ENCODE data around the gene CKAP2L. TPM values are rescaled to one million over a fixed set of nuclear protein-coding genes. Genes with fewer than 3 reads are reported as not detected.

The CKAP2L gene
- total RNA-seq, 1 donor from 2014 or later, result 2.4 TPM

DNA sequence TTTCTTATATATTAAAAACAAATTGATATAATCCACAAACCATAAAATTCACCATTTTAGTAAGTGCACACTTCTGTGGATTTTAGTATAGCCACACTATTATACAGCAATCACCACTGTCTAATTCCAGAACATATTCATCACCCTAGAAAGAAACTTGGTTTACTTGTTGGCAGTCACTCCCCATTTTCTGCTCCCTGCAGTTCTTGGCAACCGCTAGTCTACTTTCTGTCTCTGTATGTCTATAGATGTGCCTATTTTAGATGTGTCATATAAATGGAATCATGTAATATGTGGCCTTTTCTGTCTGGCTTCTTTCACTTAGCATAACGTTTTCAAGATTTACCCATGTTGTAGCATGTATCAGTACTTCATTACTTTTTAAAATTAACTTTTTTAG lies 5.7 kb downstream of the CKAP2L start:
- no peak for DNase-seq

DNA sequence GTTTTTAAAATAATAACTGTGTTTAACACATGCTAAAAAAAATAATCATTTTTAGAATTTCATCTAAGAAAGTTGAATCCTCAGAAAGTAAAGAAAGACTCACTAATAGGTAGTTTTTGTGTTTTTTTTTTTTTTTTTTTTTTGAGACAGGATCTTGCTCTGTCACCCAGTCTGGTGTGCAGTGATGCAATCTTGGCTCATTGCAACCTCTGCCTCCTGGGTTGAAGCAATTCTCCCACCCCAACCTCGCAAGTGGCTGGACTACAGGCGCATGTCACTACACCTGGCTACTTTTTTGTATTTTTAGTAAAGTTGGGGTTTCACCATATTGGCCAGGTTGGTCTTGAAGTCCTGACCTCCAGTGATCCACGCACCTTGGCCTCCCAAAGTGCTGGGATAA lies 7.1 kb downstream of the CKAP2L start:
- no peak for DNase-seq

DNA sequence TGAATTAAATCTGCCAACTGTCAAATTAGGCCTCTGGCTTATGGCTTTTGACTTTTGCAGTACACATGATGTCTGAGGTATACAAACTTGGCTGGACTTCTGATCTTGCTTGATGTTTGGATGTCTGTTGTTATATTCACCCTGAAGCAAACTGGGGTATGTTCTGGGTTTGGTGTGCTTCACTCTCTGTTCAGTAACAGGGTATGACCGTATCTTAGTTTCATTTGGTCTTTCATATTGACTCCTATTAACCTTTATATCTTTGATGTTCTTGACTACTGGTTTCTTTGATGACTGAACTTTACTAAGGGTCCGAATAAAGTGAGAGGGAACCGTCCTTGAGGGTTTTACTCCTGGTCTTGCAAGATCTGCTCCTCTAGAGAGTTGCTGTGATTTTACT lies 8.2 kb downstream of the CKAP2L start:
- DNase-seq, result no peak

DNA sequence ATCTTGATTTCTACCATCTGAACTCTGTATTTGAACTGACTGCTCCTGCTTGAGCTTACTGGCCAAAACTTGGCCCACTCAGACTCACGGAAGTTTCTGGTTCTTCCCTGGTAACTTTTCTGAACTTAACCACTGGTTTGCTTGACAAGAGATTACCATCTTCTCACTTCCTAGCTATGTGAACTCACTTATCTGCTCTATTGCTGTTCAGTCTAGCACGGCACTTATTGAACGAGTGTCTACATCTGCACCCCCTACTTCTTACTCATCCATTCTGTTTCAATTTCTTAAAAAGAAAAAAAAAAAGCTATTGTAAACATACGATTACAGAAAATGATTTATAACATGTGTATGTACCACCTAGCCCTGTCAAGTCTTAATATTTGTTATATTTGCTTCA lies 9.0 kb downstream of the CKAP2L start:
- DNase-seq, result no peak

DNA sequence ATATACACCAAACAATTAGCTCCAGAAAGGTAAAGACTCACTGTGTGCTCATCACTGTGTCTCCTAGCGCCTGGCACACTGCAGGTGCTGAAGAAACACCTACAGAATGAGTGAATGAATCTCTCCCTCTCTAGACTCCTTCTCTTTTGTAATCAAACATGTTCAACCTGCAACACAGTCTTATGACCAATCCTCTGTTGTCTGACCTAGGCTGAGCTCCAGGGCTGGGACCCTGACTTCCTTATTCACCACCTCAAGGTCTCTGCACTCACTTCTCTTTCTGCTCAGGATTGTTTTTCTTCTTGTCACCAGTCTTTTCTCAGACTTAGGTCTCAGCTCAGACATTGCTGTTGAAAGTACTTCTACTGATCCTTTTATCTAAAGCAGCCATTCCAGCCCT lies 9.8 kb downstream of the CKAP2L start:
- DNase-seq, result no peak

DNA sequence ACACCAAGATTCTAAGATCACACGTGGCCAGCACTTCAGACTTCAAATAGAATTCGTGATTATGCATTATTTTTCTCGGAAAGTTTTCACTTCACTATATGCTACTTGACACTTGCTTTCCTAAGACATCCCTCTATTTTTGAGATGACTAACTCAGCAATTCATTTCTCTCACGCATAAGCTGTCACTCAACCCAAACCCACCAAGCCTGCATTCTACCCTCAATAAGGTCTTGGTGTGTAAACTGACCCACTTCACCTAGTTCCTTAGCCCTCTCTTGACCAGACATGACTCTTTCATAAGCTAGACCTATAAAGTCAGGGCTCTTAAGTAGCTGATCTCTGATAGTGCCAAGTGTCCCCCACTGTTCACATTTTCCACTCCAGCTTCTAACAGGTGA lies 11.7 kb downstream of the CKAP2L start:
- DNase-seq, result no peak

DNA sequence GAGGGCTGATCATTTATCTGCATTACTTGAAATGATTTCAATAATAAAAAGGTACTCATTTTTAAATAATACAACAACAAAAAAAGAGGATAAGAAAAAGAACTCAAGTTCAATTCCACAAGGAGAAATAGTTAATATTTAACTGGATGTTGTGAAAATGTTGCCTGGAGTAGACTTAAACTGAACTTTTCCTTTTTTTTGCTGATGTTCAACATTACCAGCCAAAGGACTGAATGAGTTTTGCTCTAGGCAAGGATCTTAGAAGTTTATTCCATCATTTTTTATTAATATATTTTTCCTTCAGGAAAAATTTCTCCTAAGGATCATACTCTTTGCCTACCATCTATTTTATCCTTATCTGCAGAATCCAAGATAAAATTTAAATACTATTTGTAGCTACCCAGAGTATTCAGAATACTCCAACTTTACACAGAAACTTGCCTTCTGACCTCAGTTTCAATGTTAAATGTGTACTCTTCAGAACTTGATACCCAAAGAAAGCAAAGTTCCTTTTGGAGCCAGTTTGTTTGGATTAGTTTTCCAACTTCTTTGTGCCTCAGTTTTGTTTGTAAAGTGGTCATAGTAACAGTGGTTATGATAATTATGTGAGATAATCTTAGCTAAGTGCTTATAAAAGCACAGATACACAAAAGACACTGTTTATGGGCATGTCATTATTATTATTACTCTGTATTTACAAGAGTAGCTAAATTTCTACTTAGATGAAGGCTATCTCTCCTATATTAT lies 12.8 kb downstream of the CKAP2L start:
- DNase-seq, result no peak

DNA sequence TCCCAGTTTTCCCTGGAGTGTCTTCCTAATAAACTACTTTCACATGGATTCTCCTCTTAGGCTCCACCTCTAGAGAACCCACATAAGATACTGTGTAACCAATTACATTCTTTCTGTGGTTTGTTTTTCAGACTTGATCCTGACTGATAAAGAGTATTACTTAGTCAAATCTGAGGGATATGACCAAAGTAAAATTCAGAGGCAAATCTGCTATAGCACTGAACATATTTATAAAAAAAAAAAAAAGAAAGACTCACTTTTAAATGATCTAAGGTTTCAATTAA lies 13.9 kb downstream of the CKAP2L start:
- no peak for DNase-seq

DNA sequence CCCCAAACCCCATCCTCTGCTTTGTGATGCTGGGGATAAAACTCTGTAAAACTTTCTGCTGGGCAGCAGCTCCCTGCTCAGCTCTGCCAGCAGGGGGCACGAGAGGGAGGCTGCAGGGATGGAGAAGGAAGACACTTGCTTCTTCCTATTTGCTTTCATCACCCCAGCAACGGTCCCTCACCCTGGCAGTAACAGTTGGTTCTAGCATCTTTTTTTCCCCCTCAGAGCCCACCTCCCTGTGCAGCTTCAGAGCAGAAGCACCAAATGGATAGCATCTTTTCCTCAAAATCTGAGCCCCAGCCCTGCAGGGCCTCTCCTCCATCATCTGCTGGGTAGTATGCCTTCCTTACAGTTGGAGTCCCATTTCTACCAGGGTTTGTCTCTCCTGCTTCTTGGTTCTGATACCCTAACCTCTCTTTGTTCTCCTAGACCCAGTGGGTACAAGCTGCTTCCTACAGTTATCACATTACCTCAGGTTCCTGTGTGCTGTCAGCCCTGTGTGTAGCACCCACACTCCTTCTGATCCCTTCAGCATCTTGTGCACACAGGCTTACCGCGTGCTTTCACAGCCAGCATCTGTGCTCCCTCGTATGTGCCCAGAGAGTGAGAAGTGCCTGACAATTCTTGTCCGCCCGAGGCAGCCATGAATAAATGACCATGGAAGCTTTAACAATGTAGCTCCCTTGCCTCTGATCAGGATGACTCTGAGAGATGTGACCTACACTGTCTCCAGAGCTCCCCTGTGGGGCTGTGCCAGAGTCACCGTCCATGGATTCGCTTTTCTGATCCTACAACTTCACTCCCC lies 14.5 kb downstream of the CKAP2L start:
- peak; percentile 87 for DNase-seq

DNA sequence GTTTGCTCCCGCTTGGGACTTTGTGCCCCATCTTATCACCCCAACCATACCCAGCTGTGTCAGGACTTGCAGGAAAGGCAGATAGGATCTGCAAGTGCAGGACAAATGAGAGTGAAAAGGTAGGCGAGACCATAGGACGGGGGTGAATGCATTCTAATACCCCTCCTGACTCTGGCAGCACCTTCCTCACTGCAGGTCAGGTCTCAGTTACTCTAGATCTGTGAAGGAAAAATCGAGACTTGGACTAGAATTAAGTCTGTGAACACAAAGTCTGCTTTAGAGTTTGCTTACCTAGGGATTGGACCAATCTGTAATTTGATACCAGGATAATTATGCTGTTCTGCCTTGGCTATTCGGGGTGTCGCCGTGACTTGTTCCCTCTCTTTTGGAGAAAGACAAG lies 23.9 kb downstream of the CKAP2L start:
- DNase-seq, result no peak

DNA sequence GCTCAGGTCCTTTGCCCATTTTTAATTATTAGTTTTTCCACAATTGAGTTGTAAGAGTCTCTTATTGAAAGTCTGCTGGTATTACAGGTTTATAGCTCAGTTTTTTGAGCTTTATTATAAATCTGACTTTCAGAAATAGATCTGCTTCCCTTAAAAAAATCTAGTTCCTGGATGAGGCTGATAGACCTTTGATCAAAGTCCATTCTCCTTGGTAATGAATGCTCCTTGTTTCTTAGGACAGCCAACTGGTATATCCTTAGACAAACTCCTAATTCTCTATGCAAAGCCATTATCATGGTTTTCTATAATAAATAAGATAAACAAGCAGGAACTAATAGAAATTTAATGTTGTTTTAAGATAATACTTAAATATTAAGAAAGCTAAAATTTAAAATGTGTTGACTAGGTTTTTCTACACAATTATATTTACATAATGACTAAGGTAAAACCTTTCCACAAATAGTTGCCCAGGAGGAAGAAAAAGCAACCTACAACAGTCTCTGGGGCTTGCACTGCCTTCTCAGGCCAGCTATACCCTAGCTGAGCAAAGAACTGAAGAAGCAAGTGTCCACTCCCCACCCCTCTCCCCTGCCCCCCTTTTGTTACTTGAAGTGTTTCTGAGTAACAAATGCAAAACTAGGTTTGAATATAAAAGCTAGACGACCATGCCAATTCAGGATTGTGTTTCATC lies 26.7 kb downstream of the CKAP2L start:
- DNase-seq, result no peak

DNA sequence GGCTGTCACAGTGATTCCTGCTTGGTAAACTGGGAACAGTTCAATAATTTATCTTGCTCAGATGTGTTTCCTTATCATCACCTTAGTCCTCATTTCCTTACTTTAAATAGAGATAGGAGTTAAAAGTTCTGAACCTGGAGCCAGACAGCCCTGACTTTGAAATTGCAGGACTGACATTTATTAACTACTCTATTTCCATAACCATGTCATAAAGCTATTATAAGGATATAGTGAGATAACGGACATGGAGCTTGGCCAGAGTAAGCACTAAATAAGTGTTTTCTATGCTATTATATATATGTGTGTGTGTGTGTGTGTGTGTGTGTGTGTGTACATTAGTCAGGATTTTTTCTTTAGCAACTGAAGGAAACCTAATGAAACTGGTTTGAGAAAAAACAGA lies 30.5 kb downstream of the CKAP2L start:
- no peak for DNase-seq

DNA sequence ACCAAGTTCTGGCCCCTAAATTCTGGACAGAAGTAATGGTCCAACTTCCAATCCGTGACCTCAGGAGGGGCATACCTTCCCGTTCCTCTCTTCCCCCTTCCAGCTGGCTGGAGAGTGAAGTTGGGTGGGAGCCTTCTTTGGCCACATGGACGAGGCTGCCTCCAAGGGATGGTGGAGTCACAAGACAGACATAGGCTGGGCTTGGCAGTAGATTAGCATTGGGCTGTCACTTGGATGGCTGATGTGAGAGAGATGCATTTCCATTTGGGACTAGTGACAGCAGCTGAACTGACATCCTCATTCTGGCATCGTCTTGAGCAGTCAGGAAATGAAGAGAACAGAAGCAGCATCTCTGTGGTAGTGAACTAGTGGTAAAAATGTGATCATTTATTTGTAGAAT lies 31.0 kb downstream of the CKAP2L start:
- DNase-seq, result no peak

DNA sequence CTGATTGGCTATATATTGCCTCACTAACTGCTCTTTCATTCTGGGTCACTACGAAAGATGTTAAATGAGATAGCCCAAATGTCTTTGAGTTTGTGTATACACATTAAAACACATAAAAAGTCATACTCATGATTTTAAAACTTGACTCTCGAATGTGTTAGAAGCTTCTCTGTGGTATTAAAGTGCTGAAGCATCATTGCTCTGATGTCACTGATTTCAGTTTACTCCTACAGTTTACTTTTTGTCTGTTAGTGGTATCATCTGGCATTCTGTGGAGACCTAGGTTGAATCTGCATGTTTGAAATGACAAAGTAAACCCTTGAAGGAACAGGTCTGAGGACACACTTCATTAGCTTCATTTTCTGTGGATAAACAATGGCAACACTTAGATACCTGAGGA lies 32.9 kb downstream of the CKAP2L start:
- no peak for DNase-seq

DNA sequence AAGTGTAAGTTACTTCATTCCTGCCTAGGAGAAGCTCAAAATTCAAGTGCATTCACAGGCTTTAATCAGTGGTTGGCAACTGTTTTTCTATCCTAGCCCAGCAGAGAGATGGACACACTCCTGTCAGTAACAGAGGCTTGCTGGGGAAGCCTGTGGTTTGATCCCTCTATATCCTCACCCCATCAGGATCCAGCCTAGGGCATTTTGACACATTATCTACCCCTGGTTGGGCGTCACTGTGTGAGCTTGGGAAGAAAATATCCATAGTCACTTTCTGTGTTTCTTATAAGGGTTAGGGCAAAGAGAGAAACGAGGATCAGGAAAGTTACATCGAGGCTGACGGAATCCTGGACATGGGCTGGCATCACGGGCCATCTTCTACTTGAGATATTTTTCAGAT lies 33.6 kb downstream of the CKAP2L start:
- no peak for DNase-seq

DNA sequence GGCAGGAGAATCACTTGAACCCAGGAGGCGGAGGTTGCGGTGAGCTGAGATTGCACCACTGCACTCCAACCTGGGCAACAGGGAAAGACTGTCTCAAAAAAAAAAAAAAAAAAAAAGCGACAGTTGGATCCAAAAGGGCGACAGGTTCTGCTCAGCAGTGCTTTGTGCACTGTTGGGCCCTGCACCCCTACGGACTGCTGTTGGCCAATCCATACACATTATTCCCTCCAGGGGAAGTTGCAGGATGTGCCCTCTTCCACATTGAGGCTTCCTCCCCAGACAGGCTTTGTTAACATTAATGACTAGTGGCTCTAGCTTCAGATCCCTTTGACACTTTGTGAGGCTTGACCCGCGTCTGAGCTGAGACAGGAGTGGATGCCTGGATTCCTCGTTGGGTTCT lies 34.2 kb downstream of the CKAP2L start:
- no peak for DNase-seq

DNA sequence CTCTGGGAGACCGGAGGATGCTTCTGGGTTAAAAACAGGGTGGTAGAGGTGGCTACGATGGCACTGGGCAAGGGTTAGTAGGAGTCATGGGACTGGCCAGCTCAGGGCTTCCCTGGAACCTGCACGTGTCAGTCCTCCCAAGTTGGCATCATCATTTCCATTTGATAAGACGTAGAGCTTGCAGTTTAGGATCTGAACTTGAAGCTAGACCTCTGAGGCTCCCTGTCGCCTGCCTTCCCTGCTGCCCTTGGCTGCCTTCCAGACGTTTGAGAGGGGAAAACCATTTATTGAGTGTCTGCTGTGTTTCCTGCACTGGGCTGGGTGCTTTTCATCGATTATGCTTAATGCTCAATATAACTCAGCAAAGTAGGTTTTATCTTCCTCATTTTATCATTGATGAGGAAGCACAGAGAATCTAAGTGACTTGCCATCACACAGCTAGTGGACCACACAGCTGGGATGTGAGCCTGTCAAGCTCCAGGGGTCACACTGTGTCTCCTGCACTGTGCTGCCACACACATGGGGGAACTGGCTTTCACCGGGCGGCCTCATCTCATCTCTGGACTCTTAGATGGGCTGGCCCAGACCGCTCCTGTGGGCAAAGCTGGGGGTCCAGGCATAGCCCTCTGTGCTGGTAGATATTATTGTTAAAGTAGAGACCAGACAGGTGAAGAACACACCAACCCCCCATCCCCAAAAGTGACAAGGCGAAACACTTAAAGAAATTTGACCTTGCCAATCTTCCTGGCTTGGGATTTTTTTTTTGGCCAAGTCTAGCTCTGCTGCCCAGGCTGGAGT lies 35.8 kb downstream of the CKAP2L start:
- no peak for DNase-seq

DNA sequence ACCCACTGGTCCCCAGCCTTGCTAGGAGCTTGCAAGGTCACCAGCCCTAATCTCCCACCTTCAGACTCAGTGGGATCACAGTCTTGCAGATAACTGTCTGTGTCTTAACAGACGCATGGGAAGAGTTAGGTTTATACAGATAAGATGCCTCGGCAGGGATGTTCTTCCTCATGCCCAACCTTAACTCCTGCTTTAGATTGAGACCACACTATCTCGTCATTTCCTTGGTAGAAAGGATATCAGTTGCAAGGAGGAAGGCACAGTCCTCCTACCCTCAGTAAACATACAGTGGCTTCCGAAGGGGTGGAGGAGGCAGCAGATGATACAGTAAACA lies 36.4 kb downstream of the CKAP2L start:
- DNase-seq, result no peak

DNA sequence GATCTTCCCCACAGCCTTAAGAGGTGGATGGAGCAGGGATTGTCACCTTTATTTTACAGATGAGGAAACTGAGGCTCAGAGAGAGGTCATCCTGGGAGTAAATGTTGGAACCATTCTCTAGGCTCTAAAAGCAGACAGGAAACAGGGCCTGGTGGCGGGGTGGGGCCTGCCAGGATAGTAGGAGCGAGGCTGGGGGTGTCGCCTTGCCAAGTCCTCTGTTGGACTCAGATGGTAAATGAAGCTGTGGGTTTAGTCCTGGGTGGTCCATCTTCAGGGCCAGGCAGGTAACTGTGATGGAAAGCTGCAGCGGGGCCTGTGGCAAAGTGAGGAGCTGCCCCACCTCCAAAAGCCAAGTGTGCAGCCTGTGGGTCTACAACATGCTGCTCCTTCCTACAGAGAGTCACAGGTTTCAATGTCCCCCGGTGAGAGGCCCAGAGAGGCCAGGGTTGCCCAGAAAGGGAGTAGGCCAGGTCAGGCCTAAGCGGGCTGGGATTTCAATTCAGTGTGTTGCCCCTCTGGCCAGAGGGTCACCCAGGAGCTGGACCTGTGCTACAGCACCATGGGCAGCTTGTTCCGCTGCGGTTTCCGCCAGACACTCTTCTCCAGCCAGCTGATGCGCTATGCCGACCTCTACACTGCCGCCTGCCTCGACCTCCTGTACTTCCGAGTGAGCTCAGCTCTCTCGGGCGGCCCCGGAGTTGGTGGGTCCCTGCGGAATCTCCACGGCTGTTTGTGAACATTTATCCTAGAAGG lies 37.0 kb downstream of the CKAP2L start:
- DNase-seq, result no peak

DNA sequence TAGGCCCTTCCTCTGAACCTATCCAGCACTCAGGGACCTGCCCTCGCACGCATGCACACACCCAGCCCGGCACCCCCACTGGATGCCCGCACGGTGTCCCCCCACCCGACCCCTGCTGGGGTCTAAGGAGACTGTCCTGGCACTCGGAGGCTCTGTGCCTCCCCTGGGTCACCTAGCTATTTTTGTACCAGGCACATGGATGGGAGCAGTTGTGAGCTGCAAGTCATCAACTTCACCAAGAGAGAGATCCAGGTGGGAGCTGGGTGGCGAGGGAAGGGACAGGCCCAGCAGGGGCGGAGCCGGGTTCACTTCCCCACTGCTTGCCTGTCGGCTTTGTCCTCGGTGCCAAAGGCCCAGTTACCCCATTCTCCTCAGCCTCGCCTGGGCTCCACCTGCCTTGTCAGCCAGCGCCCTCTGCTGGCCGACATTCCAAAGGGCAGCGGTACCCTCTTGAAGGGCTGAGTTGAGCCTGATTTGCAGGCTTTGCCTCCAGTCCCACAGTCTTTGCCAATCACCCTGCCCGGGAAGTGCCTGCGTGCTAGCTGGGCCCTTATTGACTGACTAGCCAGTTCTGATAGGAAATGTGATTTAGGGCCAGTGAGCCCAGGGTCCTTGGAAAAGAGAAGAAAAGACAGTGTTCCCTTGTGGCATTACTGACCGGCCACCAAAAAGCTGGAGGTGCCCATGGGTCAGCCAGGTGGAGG lies 37.8 kb downstream of the CKAP2L start:
- peak; percentile 95 for DNase-seq

DNA sequence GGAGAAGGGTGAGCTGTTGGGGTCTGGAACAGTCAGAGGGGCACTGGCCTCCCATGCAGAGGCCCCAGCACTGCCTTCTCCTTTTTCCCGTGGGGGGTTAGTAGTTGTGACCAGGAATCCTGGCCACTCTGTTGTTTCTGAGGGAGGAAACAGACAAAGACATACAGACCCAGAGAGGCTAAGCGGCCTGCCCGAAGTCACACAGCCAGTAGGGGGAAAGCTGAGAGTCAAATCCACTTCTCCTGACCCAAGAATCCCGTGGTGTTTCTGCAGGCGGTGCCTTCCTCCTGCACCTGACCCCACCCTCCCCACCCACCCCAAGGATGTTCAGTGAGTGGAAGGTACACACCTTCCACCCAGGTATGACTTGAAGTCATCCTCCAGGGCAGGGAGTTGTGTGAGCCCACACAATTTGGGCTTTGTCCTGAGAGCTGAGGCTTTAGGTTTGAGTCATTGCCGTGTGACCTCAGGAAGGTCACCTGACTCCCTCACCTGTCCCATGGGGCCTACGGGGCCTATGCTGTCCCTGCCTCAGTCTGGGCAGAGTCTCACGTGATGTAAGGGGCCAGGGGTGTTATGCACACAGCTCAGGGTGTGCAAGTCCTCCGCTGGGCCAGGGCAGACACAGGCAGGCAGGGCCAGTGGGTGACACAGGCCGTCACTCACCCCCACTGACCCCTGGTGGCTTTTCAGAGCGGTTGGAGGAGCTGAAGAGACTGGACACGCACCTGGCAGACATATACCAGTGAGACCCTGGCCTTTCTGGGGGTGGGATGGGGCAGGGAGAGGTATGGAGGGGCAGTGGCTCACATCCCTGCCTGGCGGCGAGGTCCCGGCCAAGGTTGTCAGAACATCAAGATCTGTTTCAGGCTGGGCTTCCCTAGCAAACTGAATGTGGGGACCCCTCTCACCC lies 38.6 kb downstream of the CKAP2L start:
- no peak for DNase-seq

Data from dermis blood vessel endothelial cell (primary cell).